Neural progenitor cell (in vitro differentiated cells): ENCODE measurements around the gene CSGALNACT2.

Experiments used
- EZH2 ChIP-seq: fragments of 200-600 bp; sonication (generic); IDR thresholded peaks from 2 replicates; pipeline ENCODE4 v1.6.1; 2017; ENCODE audit warnings: antibody characterized with exemption, mild to moderate bottlenecking, moderate library complexity
- EZH2phosphoT487 ChIP-seq: fragments of 200-600 bp; sonication (generic); IDR thresholded peaks from 2 replicates; pipeline ENCODE4 v1.6.1; 2017; ENCODE audit warnings: antibody characterized with exemption
- TF ChIP-seq, protein P1 (sequence below): fragments of 200-600 bp; sonication (generic); IDR thresholded peaks from 2 replicates; pipeline ENCODE4 v1.5.1; 2017; ENCODE audit warnings: antibody characterized with exemption, mild to moderate bottlenecking

DNA sequence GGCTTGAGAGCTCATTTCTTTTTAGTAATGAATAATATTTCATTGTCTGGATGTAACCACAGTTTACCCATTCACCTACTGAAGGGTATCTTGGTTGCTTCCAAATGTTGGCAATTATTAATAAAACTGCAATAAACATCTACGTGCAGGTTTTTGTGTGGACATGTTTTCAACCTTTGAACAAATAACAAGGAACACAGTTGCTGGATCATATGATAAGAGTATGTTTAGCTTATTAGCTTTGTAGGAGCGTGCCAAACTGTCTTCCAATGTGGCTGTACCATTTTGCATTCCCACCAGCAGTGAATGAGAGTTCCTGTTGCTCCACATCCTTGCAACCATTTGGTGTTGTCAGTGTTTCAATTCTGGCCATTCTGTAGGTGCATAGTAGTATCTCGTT, 49.0 kb downstream of the CSGALNACT2 start:
- TF ChIP-seq, protein P1, sequence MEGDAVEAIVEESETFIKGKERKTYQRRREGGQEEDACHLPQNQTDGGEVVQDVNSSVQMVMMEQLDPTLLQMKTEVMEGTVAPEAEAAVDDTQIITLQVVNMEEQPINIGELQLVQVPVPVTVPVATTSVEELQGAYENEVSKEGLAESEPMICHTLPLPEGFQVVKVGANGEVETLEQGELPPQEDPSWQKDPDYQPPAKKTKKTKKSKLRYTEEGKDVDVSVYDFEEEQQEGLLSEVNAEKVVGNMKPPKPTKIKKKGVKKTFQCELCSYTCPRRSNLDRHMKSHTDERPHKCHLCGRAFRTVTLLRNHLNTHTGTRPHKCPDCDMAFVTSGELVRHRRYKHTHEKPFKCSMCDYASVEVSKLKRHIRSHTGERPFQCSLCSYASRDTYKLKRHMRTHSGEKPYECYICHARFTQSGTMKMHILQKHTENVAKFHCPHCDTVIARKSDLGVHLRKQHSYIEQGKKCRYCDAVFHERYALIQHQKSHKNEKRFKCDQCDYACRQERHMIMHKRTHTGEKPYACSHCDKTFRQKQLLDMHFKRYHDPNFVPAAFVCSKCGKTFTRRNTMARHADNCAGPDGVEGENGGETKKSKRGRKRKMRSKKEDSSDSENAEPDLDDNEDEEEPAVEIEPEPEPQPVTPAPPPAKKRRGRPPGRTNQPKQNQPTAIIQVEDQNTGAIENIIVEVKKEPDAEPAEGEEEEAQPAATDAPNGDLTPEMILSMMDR = no peak
- TF ChIP-seq EZH2 (no peak), EZH2phosphoT487 (no peak)
